Mesodermal cell (in vitro differentiated cells): ENCODE measurements around the gene OR8H2. TPM values are rescaled to one million over a fixed set of nuclear protein-coding genes. Genes with fewer than 3 reads are reported as not detected.
A peak's percentile ranks its signal among the peaks of the same experiment; 100 is the strongest.
"Not testable (repeated sequence)": the region's sequence is repeated elsewhere in the genome, so short reads cannot be mapped to it uniquely, and the experiment has no call there.

Experiments used
- H3K27ac ChIP-seq: 2 replicates; pipeline ENCODE4 v1.7.0; 2013; ENCODE audit warnings: mild to moderate bottlenecking, low read depth, low read length, moderate library complexity; ENCODE audit not compliant: severe bottlenecking
- H3K36me3 ChIP-seq: 2 replicates; pipeline ENCODE4 v1.7.1; 2013; ENCODE audit warnings: mild to moderate bottlenecking, low read length, moderate library complexity; ENCODE audit not compliant: control insufficient read depth, insufficient read depth
- H3K4me1 ChIP-seq: one replicate; pipeline ENCODE4 v1.7.1; 2013; ENCODE audit warnings: mild to moderate bottlenecking, low read length; ENCODE audit not compliant: insufficient read depth, control insufficient read depth, poor library complexity, severe bottlenecking
- H3K4me3 ChIP-seq: 2 replicates; pipeline ENCODE4 v1.7.0; 2013; ENCODE audit warnings: low read length, control low read depth, mild to moderate bottlenecking; ENCODE audit not compliant: insufficient read depth, poor library complexity, severe bottlenecking; ENCODE audit errors: extremely low read depth
- H3K9me3 ChIP-seq: 2 replicates; pipeline ENCODE4 v1.7.1; 2013; ENCODE audit warnings: mild to moderate bottlenecking, low read length, moderate library complexity; ENCODE audit not compliant: control insufficient read depth
- WGBS, 2 experiments: methylation state at CpG; one replicate each; pipeline ENCODE4 v1.1.5; 2013; ENCODE audit warnings: missing lambda C conversion rate in 2 of 2; ENCODE audit not compliant: insufficient coverage in 2 of 2; 5-methylcytosine and 5-hydroxymethylcytosine counted together
- polyA plus RNA-seq, 2 experiments: library from polyadenylated mRNA; stranded (reverse); fragments of 50-300 nt; gene quantifications; one replicate each; pipeline ENCODE4 v1.2.3, GENCODE V29; 2013

OR8H2 gene, protein sequence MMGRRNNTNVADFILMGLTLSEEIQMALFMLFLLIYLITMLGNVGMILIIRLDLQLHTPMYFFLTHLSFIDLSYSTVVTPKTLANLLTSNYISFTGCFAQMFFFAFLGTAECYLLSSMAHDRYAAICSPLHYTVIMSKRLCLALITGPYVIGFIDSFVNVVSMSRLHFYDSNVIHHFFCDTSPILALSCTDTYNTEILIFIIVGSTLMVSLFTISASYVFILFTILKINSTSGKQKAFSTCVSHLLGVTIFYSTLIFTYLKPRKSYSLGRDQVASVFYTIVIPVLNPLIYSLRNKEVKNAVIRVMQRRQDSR
- polyA plus RNA-seq (2013, experiment 1 of 2), result not detected
- not detected for polyA plus RNA-seq (2013, experiment 2 of 2)

DNA sequence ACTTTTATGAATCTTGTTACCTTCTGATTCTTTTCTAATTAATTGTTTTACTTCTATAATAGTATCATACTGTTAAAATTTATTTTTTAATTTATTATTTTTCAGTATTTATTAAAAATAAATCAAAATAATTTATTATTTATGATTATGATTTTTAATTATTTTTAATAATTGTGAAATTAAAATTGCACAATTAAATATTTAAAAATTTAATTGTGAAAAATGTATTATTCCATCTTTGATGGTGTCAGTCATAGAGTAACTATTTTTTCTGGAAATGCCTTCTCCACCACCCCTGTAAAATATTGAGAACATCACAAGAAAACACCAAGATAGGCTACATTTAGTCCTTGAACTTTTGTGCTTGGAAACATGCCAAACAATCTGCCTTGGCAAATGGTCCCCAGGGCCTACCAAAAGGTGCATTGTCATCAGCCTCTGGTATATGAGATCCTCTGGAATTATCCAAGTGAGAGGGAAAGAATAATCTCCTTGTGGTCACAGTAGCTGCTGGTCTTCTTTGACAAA, at the start of gene OR8H2:
Gene OR8H2, plus strand, starts transcription at position 478 of the 528 bp plus-strand sequence. CDS start 1,356 bp downstream, outside the sequence.
- H3K4me3 ChIP-seq, result no peak within 1 kb of the TSS
- H3K4me1 ChIP-seq, result no peaks in the 10 kb centered on the region
- H3K27ac ChIP-seq, result no peak within 1 kb of the TSS
- no peaks in the 10 kb centered on the region for H3K9me3 ChIP-seq
- H3K36me3 ChIP-seq, result no peaks in the 10 kb centered on the region

DNA sequence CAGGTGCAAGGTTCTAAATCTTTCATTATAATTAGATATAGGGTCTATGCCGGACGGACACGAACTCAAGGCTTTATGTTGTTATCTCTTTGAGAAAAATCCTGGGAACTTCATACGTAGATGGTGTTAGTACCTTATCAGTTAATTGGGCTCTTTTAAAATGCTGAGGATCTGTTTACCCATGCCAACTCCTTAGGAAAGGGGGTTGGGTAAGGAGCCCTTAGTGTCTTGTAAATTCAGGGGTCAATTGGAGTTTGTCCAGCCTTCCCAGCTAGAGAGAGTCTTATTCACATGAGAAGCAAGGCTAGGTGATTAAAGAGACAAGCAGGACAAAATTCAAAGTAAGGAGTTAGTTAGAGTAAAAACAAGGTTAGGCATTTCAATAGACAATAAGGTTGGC, 47.1 kb upstream of the OR8H2 start:
- H3K4me3 ChIP-seq, H3K36me3 ChIP-seq, H3K27ac ChIP-seq, H3K9me3 ChIP-seq: not testable (repeated sequence)
- 0 to 43% methylated on average over 1 to 4 of the region's 4 CpGs for WGBS, 2 experiments
- peaks cover 13% of the 10 kb centered on the region for H3K4me1 ChIP-seq

DNA sequence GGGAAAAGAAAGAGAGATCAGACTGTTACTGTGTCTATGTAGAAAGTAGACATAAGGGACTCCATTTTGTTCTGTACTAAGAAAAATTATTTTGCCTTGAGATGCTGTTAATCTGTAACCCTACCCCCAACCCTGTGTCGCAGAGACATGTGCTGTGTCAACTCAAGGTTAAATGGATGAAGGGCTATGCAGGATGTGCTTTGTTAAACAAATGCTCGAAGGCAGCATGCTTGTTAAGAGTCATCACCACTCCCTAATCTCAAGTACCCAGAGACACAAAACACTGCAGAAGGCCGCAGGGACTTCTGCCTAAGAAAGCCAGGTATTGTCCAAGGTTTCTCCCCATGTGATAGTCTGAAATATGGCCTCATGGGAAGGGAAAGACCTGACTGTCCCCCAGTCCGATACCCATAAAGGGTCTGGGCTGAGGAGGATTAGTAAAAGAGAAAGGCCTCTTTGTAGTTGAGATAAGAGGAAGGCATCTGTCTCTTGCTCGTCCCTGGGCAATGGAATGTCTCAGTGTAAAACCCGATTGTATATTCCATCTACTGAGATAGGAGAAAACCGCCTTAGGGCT, 45.7 kb upstream of the OR8H2 start:
- Histone ChIP-seq H3K4me1 (peaks cover 13% of the 10 kb centered on the region), H3K27ac (peak overlapping the region; percentile 26)
- not testable (repeated sequence) for H3K4me3 ChIP-seq, H3K36me3 ChIP-seq, H3K9me3 ChIP-seq
- 40% methylated on average over 1 of the region's 7 CpGs; no CpG with 5 or more reads in 1 of the 2 experiments for WGBS, 2 experiments

DNA sequence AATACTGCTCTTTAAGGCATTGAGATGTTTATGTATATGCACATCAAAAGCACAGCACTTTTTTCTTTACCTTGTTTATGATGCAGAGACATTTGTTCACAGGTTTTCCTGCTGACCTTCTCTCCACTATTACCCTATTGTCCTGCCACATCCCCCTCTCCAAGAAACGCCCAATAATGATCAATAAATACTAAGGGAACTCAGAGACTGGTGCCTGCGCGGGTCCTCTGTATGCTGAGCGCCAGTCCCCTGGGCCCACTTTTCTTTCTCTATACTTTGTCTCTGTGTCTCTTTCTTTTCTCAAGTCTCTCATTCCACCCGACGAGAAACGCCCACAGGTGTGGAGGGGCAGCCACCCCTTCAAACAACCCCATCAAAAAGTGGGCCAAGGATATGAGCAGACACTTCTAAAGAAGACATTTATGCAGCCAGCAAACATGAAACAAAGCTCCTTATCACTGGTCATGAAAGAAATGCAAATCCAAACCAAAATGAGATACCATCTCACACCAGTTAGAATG, 45.2 kb upstream of the OR8H2 start:
- not testable (repeated sequence) for H3K9me3 ChIP-seq, H3K36me3 ChIP-seq, H3K27ac ChIP-seq, H3K4me3 ChIP-seq
- WGBS, 2 experiments, result 36 to 62% methylated on average over 4 to 7 of the region's 7 CpGs
- peaks cover 13% of the 10 kb centered on the region for H3K4me1 ChIP-seq

DNA sequence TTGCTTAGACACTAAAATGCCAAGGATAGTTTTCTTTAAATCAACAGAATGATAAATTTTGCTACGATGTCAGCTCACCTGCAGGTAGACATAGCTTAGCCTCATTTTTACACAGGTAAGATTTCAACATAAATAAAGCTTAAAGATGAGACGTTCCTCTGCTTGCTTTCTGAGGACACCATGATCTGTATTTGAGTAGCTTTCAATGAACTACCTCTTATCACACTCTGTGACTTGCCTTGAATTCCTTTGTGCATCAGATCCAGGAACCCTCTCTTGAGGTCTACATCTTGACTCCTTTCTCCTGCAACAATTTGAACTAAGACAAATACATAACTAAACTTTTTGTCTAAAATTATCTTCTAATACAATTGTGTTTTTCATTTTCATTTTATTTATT, 36.5 kb upstream of the OR8H2 start:
- H3K4me1 ChIP-seq, result no peaks in the 10 kb centered on the region
- 100% methylated on average over 1 of the region's 2 CpGs; no CpG with 5 or more reads in 1 of the 2 experiments for whole genome bisulfite sequencing, 2 experiments
- no peak overlapping the region for H3K27ac ChIP-seq
- no peaks in the 10 kb centered on the region for H3K9me3 ChIP-seq
- no peak overlapping the region for H3K4me3 ChIP-seq
- no peaks in the 10 kb centered on the region for H3K36me3 ChIP-seq

DNA sequence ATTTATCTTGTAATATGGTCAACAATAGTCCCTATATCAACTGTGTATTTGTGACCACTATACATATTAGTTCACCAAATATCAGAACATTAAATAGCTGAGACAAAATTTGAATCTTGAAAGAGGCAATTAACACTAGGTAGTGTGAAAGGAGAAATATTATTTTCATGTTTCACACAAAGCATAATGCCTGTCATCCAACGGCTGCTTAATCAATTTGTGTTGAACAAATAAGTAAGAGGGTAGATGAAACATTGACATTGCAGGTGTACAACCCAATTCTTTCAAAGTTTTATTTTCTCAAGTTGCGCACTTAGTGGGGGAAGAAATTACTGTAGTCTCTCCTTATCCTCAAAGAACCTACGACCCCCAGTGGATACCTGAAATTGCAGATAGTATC, 13.8 kb upstream of the OR8H2 start:
- Histone ChIP-seq H3K9me3 (no peaks in the 10 kb centered on the region), H3K4me3 (no peak overlapping the region), H3K4me1 (no peaks in the 10 kb centered on the region), H3K27ac (no peak overlapping the region), H3K36me3 (no peaks in the 10 kb centered on the region)
- no CpG with 5 or more reads among the region's 3 CpGs for WGBS, 2 experiments

DNA sequence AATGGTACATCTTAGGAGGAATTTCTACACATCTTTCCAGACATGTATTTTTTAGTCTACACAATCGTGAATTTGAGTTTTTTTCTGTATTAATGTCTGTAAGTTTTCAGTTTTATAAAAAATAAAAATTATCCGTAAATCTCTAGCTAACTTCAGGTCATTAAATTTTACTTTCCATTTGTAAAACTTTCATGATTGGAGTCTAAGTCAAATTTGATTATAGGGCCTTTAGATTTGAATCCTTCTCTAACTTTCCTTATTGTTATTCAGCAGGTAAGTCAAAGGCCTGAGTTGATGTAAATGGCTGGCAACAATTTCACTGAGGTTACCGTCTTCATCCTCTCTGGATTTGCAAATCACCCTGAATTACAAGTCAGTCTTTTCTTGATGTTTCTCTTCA, 10.5 kb upstream of the OR8H2 start, which contains the start of gene OR8I2:
Gene OR8I2, plus strand, starts transcription at position 301 of the 400 bp plus-strand sequence. Its CDS starts 0 bp downstream, at position 301.
- H3K4me3 ChIP-seq, result no peak within 1 kb of the TSS
- H3K27ac ChIP-seq, result no peak within 1 kb of the TSS
- no peaks in the 10 kb centered on the region for H3K9me3 ChIP-seq
- no peaks in the 10 kb centered on the region for H3K36me3 ChIP-seq
- no peaks in the 10 kb centered on the region for H3K4me1 ChIP-seq
- WGBS, 2 experiments, result 80 to 100% methylated on average over 1 of the region's 3 CpGs

DNA sequence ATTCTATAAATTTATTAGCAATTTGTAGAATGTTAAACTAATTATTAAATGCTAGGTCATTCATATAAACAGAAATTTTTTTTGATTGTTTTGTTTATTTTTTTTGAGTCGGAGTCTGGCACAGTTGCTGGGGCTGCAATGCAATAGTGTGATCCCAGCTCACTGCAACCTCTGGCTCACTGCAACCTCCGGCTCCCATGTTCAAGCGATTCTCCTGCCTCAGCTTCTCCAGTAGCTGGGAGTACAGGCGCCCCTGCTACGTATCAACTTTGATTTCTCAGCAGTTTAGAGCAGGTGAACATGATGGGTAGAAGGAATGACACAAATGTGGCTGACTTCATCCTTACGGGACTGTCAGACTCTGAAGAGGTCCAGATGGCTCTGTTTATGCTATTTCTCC, 18.6 kb downstream of the OR8H2 start, which contains the start of gene OR8H3:
Gene OR8H3, plus strand, starts transcription at position 301 of the 400 bp plus-strand sequence. Its CDS starts 0 bp downstream, at position 301.
- Histone ChIP-seq H3K36me3 (no peaks in the 10 kb centered on the region), H3K4me3 (no peak within 1 kb of the TSS), H3K9me3 (no peaks in the 10 kb centered on the region), H3K4me1 (no peaks in the 10 kb centered on the region), H3K27ac (no peak within 1 kb of the TSS)
- WGBS, 2 experiments, result 92 to 94% methylated on average over 2 to 3 of the region's 6 CpGs

DNA sequence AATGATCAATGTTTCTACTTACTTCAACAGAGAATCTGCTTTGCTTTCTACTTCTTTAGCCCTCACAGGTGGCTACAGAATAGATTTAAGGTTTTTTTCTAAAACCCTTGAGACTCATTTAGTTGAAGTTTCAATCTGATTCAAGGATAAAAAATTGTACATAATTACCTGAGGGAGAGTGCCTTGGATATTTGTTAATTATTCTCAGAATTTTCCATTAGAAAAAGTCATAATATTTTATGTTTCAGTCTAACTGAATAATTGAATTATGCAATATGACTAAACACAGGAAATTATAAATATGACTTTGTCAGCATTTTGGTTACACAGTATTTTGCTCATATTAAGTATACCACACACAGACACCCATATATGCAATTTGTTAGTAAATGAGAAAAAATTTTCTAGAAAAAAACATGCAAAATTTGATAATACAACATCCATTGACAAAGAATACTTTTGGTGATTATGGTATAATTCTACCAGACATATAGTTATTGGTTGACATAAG, 36.7 kb downstream of the OR8H2 start, which contains the start of gene OR8J3:
Gene OR8J3, minus strand, starts transcription at position 51 of the 511 bp plus-strand sequence. CDS start 2,483 bp downstream, outside the sequence.
- Histone ChIP-seq H3K9me3 (no peaks in the 10 kb centered on the region), H3K4me1 (no peaks in the 10 kb centered on the region), H3K27ac (no peak within 1 kb of the TSS), H3K36me3 (no peaks in the 10 kb centered on the region), H3K4me3 (no peak within 1 kb of the TSS)

DNA sequence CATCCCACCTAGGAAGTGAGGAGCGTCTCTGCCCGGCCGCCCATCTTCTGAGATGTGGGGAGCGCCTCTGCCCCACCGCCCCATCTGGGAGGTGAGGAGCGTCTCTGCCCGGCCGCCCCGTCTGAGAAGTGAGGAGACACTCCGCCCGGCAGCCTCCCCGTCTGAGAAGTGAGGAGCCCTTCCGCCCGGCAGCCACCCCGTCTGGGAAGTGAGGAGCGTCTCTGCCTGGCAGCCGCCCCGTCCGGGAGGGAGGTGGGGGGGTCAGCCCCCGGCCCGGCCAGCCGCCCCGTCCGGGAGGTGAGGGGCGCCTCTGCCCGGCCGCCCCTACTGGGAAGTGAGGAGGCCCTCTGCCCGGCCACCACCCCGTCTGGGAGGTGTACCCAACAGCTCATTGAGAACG, 40.2 kb downstream of the OR8H2 start:
- H3K4me3 ChIP-seq, H3K9me3 ChIP-seq, H3K27ac ChIP-seq, H3K4me1 ChIP-seq, H3K36me3 ChIP-seq: not testable (repeated sequence)
- WGBS, 2 experiments, result 87 to 97% methylated on average over 3 to 9 of the region's 30 CpGs
